BJ (cell line): Measurements from ENCODE around the gene COL5A1. TPM values are rescaled to one million over a fixed set of nuclear protein-coding genes. Genes with fewer than 3 reads are reported as not detected.

ENCODE experiments used
- CTCF ChIA-PET: fragments of 350-600 bp; formaldehyde crosslinking; extraction: SDS; loops from one replicate; lab custom pipeline; 2021; ENCODE audit warnings: antibody characterized with exemption, inconsistent platforms; lab: Yijun Ruan, JAX
- POLR2A ChIA-PET: fragments of 300-600 bp; sonication (Branson Sonifier 250); formaldehyde crosslinking; extraction: SDS; loops from one replicate; lab custom pipeline; 2021; ENCODE audit warnings: antibody characterized with exemption; lab: Charles Lee
- DNase-seq: peaks from one replicate; pipeline ENCODE4 v3.0.0-alpha.2; 2011; ENCODE audit warnings: low read depth
- H3K27me3 ChIP-seq: 2 replicates; pipeline ENCODE4 v1.6.0; 2011; ENCODE audit warnings: low read length; ENCODE audit not compliant: control insufficient read depth, insufficient read depth
- H3K36me3 ChIP-seq: 2 replicates; pipeline ENCODE4 v1.5.1; 2011; ENCODE audit warnings: low read length; ENCODE audit not compliant: control insufficient read depth, insufficient read depth
- H3K4me3 ChIP-seq: 2 replicates; pipeline ENCODE4 v1.5.1; 2011; ENCODE audit warnings: low read depth, mild to moderate bottlenecking, control low read depth, low read length
- CTCF ChIP-seq: IDR thresholded peaks from 2 replicates; pipeline ENCODE4 v1.5.1; 2011; ENCODE audit warnings: low read depth, mild to moderate bottlenecking, control low read depth, inconsistent platforms, low read length, moderate library complexity; ENCODE audit not compliant: insufficient read depth
- polyA plus RNA-seq: library from polyadenylated mRNA; depleted of rRNA; stranded (reverse); fragments of >200 nt; gene quantifications from 2 replicates; pipeline ENCODE4 v1.2.3, GENCODE V29; 2011

COL5A1 gene
- polyA plus RNA-seq, 1 experiment, result 251 TPM

- Histone ChIP-seq H3K27me3 (no peaks in the 10 kb centered on the region), H3K36me3 (peaks cover 9% of the 10 kb centered on the region), H3K4me3 (no peak overlapping the region)
- no peak for TF ChIP-seq CTCF
- ChIA-PET POLR2A (no interaction called here), CTCF (no interaction called here)
- no peak for DNase-seq
Observed at GRCh38 chr9:134658378-134658955, 16.9 kb downstream of the COL5A1 start.

GRCh38 chr9:134659688-134660131, 18.1 kb downstream of the COL5A1 start:
- DNase-seq, result no peak
- H3K27me3 ChIP-seq, result no peaks in the 10 kb centered on the region
- H3K4me3 ChIP-seq, result no peak overlapping the region
- TF ChIP-seq CTCF, result no peak
- ChIA-PET CTCF (interaction anchor here (1.4 to 3.3 kb wide), 6 partner anchors 11 to 217 kb away, joined by 3 to 16 read pairs (median 4); no protein-coding TSS in a partner anchor), POLR2A (no interaction called here)
- peaks cover 8% of the 10 kb centered on the region for H3K36me3 ChIP-seq

- ChIA-PET CTCF (interaction anchor here (0.9 to 3.3 kb wide), 11 partner anchors 10 to 218 kb away, joined by 3 to 16 read pairs (median 4); no protein-coding TSS in a partner anchor), POLR2A (no interaction called here)
- Histone ChIP-seq H3K36me3 (peaks cover 8% of the 10 kb centered on the region), H3K27me3 (no peaks in the 10 kb centered on the region), H3K4me3 (no peak overlapping the region)
- TF ChIP-seq CTCF, result peak; percentile 80
- no peak for DNase-seq
Observed at GRCh38 chr9:134660407-134660806, 18.8 kb downstream of the COL5A1 start.

- no peak for DNase-seq
- POLR2A ChIA-PET, result no interaction called here
- no peak for TF ChIP-seq CTCF
- Histone ChIP-seq H3K27me3 (no peaks in the 10 kb centered on the region), H3K4me3 (no peak overlapping the region), H3K36me3 (peaks cover 7% of the 10 kb centered on the region)
- CTCF ChIA-PET, result interaction anchor here (0.9 to 3.3 kb wide), 12 partner anchors 9 to 219 kb away, joined by 3 to 16 read pairs (median 4); no protein-coding TSS in a partner anchor
Observed at GRCh38 chr9:134661299-134661698, 19.7 kb downstream of the COL5A1 start.

GRCh38 chr9:134661791-134662142, 20.2 kb downstream of the COL5A1 start:
- Histone ChIP-seq H3K36me3 (peaks cover 6% of the 10 kb centered on the region; the same call in 1 of the 2 replicates), H3K4me3 (no peak overlapping the region), H3K27me3 (no peaks in the 10 kb centered on the region)
- no peak for DNase-seq
- CTCF ChIA-PET, result interaction anchor here (1.4 to 3.3 kb wide), 7 partner anchors 8 to 213 kb away, joined by 3 to 16 read pairs (median 5); no protein-coding TSS in a partner anchor
- POLR2A ChIA-PET, result interaction anchor here (1.0 kb wide), 1 partner anchor 17 kb away, joined by 4 read pairs; no protein-coding TSS in a partner anchor
- TF ChIP-seq CTCF, result no peak
